ENCODE data around the gene CSNK1G3. TPM values are rescaled to one million over a fixed set of nuclear protein-coding genes. Genes with fewer than 3 reads are reported as not detected.

CSNK1G3 gene
- total and polyA plus RNA-seq, 12 donors, result 5.0 to 30.9 (median 24.8) TPM

GRCh38 chr5:123664961-123665360 is 153.0 kb downstream of the CSNK1G3 start:
- Histone ChIP-seq H3K9me3 (peaks cover 0 to 31% (median 13%) of the 10 kb centered on the region in 11 donors), H3K4me1 (no peaks in the 10 kb centered on the region), H3K27me3 (no peaks in the 10 kb centered on the region), H3K27ac (no peak overlapping the region), H3K4me3 (no peak overlapping the region), H3K36me3 (no peaks in the 10 kb centered on the region)
- WGBS, 2 donors, result 94 to 95% methylated on average over 1 of the region's 1 CpG
- ATAC-seq, result no peak
- intact Hi-C loops (cut with DNase I), result no loop called here
- no peak for DNase-seq
- no peak for TF ChIP-seq CTCF (IDR thresholded peaks at IDR 0.05)

GRCh38 chr5:123665822-123666371 is 153.9 kb downstream of the CSNK1G3 start:
- H3K4me3 ChIP-seq, result no peak overlapping the region
- H3K27ac ChIP-seq, result no peak overlapping the region
- intact Hi-C loops (cut with DNase I), result no loop called here
- 93 to 95% methylated on average over 2 of the region's 2 CpGs for WGBS, 2 donors
- no peak for TF ChIP-seq CTCF (IDR thresholded peaks at IDR 0.05)
- DNase-seq, result no peak
- H3K9me3 ChIP-seq, result peaks cover 0 to 31% (median 13%) of the 10 kb centered on the region in 11 donors
- peaks cover 0 to 1% (median 0%) of the 10 kb centered on the region in 9 donors for H3K4me1 ChIP-seq
- H3K27me3 ChIP-seq, result no peaks in the 10 kb centered on the region
- H3K36me3 ChIP-seq, result no peaks in the 10 kb centered on the region
- no peak for ATAC-seq

Other genes with a start within 250 kb of the CSNK1G3 start
- gene CEP120, start 88.8 kb upstream of the CSNK1G3 start, total RNA-seq, result 10 to 100 TPM in 7 of 10 donors, 1 to 10 TPM in 3; 7.1 to 14.9 (median 11.3) TPM
- gene CEP120, start 88.8 kb upstream of the CSNK1G3 start, polyA plus RNA-seq, result 1 to 10 TPM; 3.4 to 4.5 TPM

Measured in heart right ventricle (tissue), 16 donors.